Measurements from ENCODE around the gene ANXA8L1.
"Not testable (repeated sequence)": the region's sequence is repeated elsewhere in the genome, so short reads cannot be mapped to it uniquely, and the experiment has no call there.

ANXA8L1 gene

GRCh38 chr10:46375406-46375805, at the start of gene ANXA8L1:
Gene ANXA8L1, plus strand, starts transcription at chr10:46375776. Its CDS starts 76 bp downstream, at chr10:46375852.
- H3K4me3 Mint-ChIP-seq; H3K27me3 Mint-ChIP-seq (ENCODE audit: low read depth); H3K27ac Mint-ChIP-seq; H3K36me3 Mint-ChIP-seq (ENCODE audit: low read depth); H3K4me1 Mint-ChIP-seq; H3K9me3 Mint-ChIP-seq: not testable (repeated sequence)

DNA sequence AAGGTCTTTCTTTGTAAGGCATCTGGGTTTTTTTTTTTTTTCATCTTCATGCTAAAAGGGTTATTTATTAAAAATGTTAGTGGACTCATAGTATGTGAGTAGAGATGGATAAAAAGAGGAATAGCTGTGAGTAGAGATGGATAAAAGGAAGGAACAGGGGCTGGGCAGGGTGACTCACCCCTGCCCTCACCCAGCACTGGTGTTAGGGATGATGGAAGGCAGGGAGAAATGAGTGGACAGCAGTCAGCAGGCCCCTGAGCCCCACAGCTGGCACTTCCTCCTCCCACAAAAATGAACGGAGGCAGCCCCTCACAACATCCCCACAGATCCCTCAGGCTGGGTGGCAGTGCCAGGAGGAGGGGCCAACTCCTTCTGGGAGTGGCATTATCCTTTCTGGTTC, 49.5 kb upstream of the ANXA8L1 start:
- no peak overlapping the region for H3K4me3 Mint-ChIP-seq
- H3K9me3 Mint-ChIP-seq = no peaks in the 10 kb centered on the region
- no peak overlapping the region for H3K27ac Mint-ChIP-seq
- H3K27me3 Mint-ChIP-seq (ENCODE audit: low read depth) = peaks cover 20% of the 10 kb centered on the region
- no peaks in the 10 kb centered on the region for H3K36me3 Mint-ChIP-seq (ENCODE audit: low read depth)
- peaks cover 22% of the 10 kb centered on the region for H3K4me1 Mint-ChIP-seq
- TF ChIP-seq CTCF (IDR thresholded peaks at IDR 0.05; ENCODE audit: unreplicated experiment in 3 of 3) = no peak

- H3K4me1 Mint-ChIP-seq = peaks cover 22% of the 10 kb centered on the region
- no peak overlapping the region for H3K4me3 Mint-ChIP-seq
- no peaks in the 10 kb centered on the region for H3K36me3 Mint-ChIP-seq (ENCODE audit: low read depth)
- no peaks in the 10 kb centered on the region for H3K9me3 Mint-ChIP-seq
- TF ChIP-seq CTCF (IDR thresholded peaks at IDR 0.05; ENCODE audit: unreplicated experiment in 3 of 3) = no peak
- peaks cover 27% of the 10 kb centered on the region for H3K27me3 Mint-ChIP-seq (ENCODE audit: low read depth)
- no peak overlapping the region for H3K27ac Mint-ChIP-seq
Observed at GRCh38 chr10:46326971-46327370, 48.6 kb upstream of the ANXA8L1 start.

GRCh38 chr10:46327685-46328084, 47.9 kb upstream of the ANXA8L1 start:
- H3K4me3 Mint-ChIP-seq = no peak overlapping the region
- H3K4me1 Mint-ChIP-seq = peaks cover 22% of the 10 kb centered on the region
- H3K27me3 Mint-ChIP-seq (ENCODE audit: low read depth) = peaks cover 27% of the 10 kb centered on the region
- H3K36me3 Mint-ChIP-seq (ENCODE audit: low read depth) = no peaks in the 10 kb centered on the region
- no peak overlapping the region for H3K27ac Mint-ChIP-seq
- no peak for TF ChIP-seq CTCF (IDR thresholded peaks at IDR 0.05; ENCODE audit: unreplicated experiment in 3 of 3)
- no peaks in the 10 kb centered on the region for H3K9me3 Mint-ChIP-seq

- H3K27ac Mint-ChIP-seq = no peak overlapping the region
- no peak for TF ChIP-seq CTCF (IDR thresholded peaks at IDR 0.05; ENCODE audit: unreplicated experiment in 3 of 3)
- H3K4me3 Mint-ChIP-seq = no peak overlapping the region
- H3K36me3 Mint-ChIP-seq (ENCODE audit: low read depth) = no peaks in the 10 kb centered on the region
- H3K4me1 Mint-ChIP-seq = peaks cover 22% of the 10 kb centered on the region
- H3K9me3 Mint-ChIP-seq = no peaks in the 10 kb centered on the region
- peaks cover 27% of the 10 kb centered on the region for H3K27me3 Mint-ChIP-seq (ENCODE audit: low read depth)
Observed at GRCh38 chr10:46328853-46329689, 46.5 kb upstream of the ANXA8L1 start.

- no peaks in the 10 kb centered on the region for H3K36me3 Mint-ChIP-seq (ENCODE audit: low read depth)
- TF ChIP-seq CTCF (IDR thresholded peaks at IDR 0.05; ENCODE audit: unreplicated experiment in 3 of 3) = no peak
- peaks cover 22% of the 10 kb centered on the region for H3K4me1 Mint-ChIP-seq
- no peak overlapping the region for H3K27ac Mint-ChIP-seq
- H3K4me3 Mint-ChIP-seq = no peak overlapping the region
- H3K9me3 Mint-ChIP-seq = no peaks in the 10 kb centered on the region
- peaks cover 27% of the 10 kb centered on the region for H3K27me3 Mint-ChIP-seq (ENCODE audit: low read depth)
Observed at GRCh38 chr10:46329690-46330016, 45.9 kb upstream of the ANXA8L1 start.
